HepG2 (cell line): ENCODE measurements around the gene COG8. TPM values are rescaled to one million over a fixed set of nuclear protein-coding genes. Genes with fewer than 3 reads are reported as not detected.

Experiments
- AKNA ChIP-seq: sonication (generic); formaldehyde crosslinking; IDR thresholded peaks from 2 replicates; pipeline ENCODE4 v1.4.0; 2020; ENCODE audit warnings: missing genetic modification reagents, borderline replicate concordance
- ATF1 ChIP-seq: IDR thresholded peaks from 2 replicates; pipeline ENCODE4 v1.6.1; 2016; ENCODE audit warnings: mild to moderate bottlenecking, control low read depth
- GTF2F1 ChIP-seq: fragments of 150-350 bp; IDR thresholded peaks from 2 replicates; pipeline ENCODE4 v1.6.1; 2014; ENCODE audit warnings: low read length
- IKZF5 ChIP-seq: IDR thresholded peaks from 2 replicates; pipeline ENCODE4 v1.6.1; 2018; ENCODE audit warnings: missing genetic modification reagents, mild to moderate bottlenecking, missing compliant biosample characterization
- MLLT10 ChIP-seq: sonication (generic); formaldehyde crosslinking; IDR thresholded peaks from 2 replicates; pipeline ENCODE4 v1.4.0; 2020; ENCODE audit warnings: missing genetic modification reagents
- NKX3-1 ChIP-seq: sonication (generic); formaldehyde crosslinking; IDR thresholded peaks from 2 replicates; pipeline ENCODE4 v1.5.0; 2020; ENCODE audit warnings: missing genetic modification reagents
- PBX3 ChIP-seq: sonication (generic); formaldehyde crosslinking; IDR thresholded peaks from 2 replicates; pipeline ENCODE4 v1.8.1; 2023; ENCODE audit warnings: missing genetic modification reagents, inconsistent platforms, borderline replicate concordance
- POLR2AphosphoS2 ChIP-seq: IDR thresholded peaks from 2 replicates; pipeline ENCODE4 v1.6.1; 2011; ENCODE audit warnings: low read depth, low read length, improper control_type of control experiment
- POLR2AphosphoS5 ChIP-seq: IDR thresholded peaks from 2 replicates; pipeline ENCODE4 v1.6.1; 2012; ENCODE audit warnings: low read depth, low read length
- POLR2G ChIP-seq: fragments of 200-400 bp; formaldehyde crosslinking; IDR thresholded peaks from 2 replicates; pipeline ENCODE4 v1.6.1; 2018; ENCODE audit warnings: mild to moderate bottlenecking, low read depth, low read length, moderate library complexity
- SETDB1 ChIP-seq: sonication (generic); formaldehyde crosslinking; IDR thresholded peaks from 2 replicates; pipeline ENCODE4 v1.5.1; 2020; ENCODE audit warnings: missing genetic modification reagents, mild to moderate bottlenecking, borderline replicate concordance
- ZBTB14 ChIP-seq: sonication (generic); formaldehyde crosslinking; IDR thresholded peaks from 2 replicates; pipeline ENCODE4 v1.4.0; 2020; ENCODE audit warnings: missing genetic modification reagents
- ZBTB33 ChIP-seq: sonication (generic); formaldehyde crosslinking; IDR thresholded peaks from 2 replicates; pipeline ENCODE4 v1.4.0; 2020; ENCODE audit warnings: missing genetic modification reagents
- ZBTB46 ChIP-seq: sonication (generic); formaldehyde crosslinking; IDR thresholded peaks from 2 replicates; pipeline ENCODE4 v1.4.0; 2020; ENCODE audit warnings: mild to moderate bottlenecking, missing genetic modification reagents, borderline replicate concordance
- ZNF160 ChIP-seq: sonication (generic); formaldehyde crosslinking; IDR thresholded peaks from 2 replicates; pipeline ENCODE4 v1.8.0; 2022; ENCODE audit warnings: mild to moderate bottlenecking, inconsistent platforms, missing genetic modification reagents
- ZNF335 ChIP-seq: sonication (generic); formaldehyde crosslinking; IDR thresholded peaks from 2 replicates; pipeline ENCODE4 v1.4.0; 2020; ENCODE audit warnings: missing genetic modification reagents
- ZNF598 ChIP-seq: sonication (generic); formaldehyde crosslinking; IDR thresholded peaks from 2 replicates; pipeline ENCODE4 v1.5.1; 2020; ENCODE audit warnings: mild to moderate bottlenecking, missing genetic modification reagents, borderline replicate concordance
- ZNF674 ChIP-seq: sonication (generic); formaldehyde crosslinking; IDR thresholded peaks from 2 replicates; pipeline ENCODE4 v1.5.0; 2020; ENCODE audit warnings: low read depth, mild to moderate bottlenecking, missing genetic modification reagents
- polyA plus RNA-seq, 8 experiments: library from polyadenylated mRNA; depleted of rRNA in 3 of 8; stranded (reverse) in 7 of 8; unstranded in 1 of 8; fragments of >200 nt; fragmentation: Illumina TruSeq in 4 of 8; extraction: Trizol in 4 of 8; gene quantifications; 2 replicates each; pipeline versions ENCODE4 v1.2.1 to v1.2.3, GENCODE V29; 2011 to 2016; ENCODE audit warnings: low read depth in 4 of 8, missing spikeins in 1 of 8, mixed read lengths in 1 of 8; ENCODE audit not compliant: insufficient read depth in 1 of 8
- total RNA-seq, 5 experiments: library from RNA; depleted of rRNA; stranded (reverse); fragments of >200 nt; fragmentation: Illumina TruSeq; extraction: Trizol; gene quantifications; 2 replicates each; pipeline ENCODE4 v1.2.3, GENCODE V29; 2016; ENCODE audit warnings: low read depth in 1 of 5

COG8 gene
- total and polyA plus RNA-seq, 2 of the 13 experiments (the other 11 are each of a cell fraction or from before 2014, with no cell fraction given), result 45.5 to 52.1 TPM

- TF ChIP-seq AKNA (CRISPR knock-in tag) (no peak), ZNF335 (CRISPR knock-in tag) (no peak), ZBTB33 (no peak), ZBTB46 (CRISPR knock-in tag) (no peak), PBX3 (CRISPR knock-in tag) (no peak), POLR2G (0 out of 2 replicates have a peak, but pooled peaks have one; percentile 15), IKZF5 (CRISPR knock-in tag) (no peak), POLR2AphosphoS2 (no peak), POLR2AphosphoS5 (no peak; the same call in 1 of the 2 replicates), ATF1 (CRISPR knock-in tag) (no peak), ZNF674 (CRISPR knock-in tag) (no peak), ZBTB14 (no peak), MLLT10 (no peak), ZNF160 (CRISPR knock-in tag) (no peak), SETDB1 (CRISPR knock-in tag) (no peak), ZNF598 (no peak), GTF2F1 (no peak), NKX3-1 (no peak)
Measured at GRCh38 chr16:69324013-69324531, 15.3 kb downstream of the COG8 start (continued).
